Stomach smooth muscle (tissue), 2 donors: ENCODE measurements around the gene TANGO2.
A peak's percentile ranks its signal among the peaks of the same experiment; 100 is the strongest.
"Not testable (repeated sequence)": the region's sequence is repeated elsewhere in the genome, so short reads cannot be mapped to it uniquely, and the experiment has no call there.

Experiments used
- H3K27ac ChIP-seq: one replicate; pipeline ENCODE4 v1.7.0; 2013; ENCODE audit warnings: mild to moderate bottlenecking, low read length, inconsistent platforms
- H3K27me3 ChIP-seq, 2 donors: one replicate each; pipeline ENCODE4 v1.7.0; 2013; ENCODE audit warnings: low read length in 2 of 2; ENCODE audit not compliant: insufficient read depth in 2 of 2, control insufficient read depth in 1 of 2
- H3K36me3 ChIP-seq, 2 donors: one replicate each; pipeline ENCODE4 v1.7.0; 2013; ENCODE audit warnings: low read length in 2 of 2; ENCODE audit not compliant: control insufficient read depth in 2 of 2, insufficient read depth in 2 of 2
- H3K4me1 ChIP-seq: one replicate; pipeline ENCODE4 v1.7.0; 2013; ENCODE audit warnings: low read length; ENCODE audit not compliant: control insufficient read depth, insufficient read depth
- H3K4me3 ChIP-seq, 2 donors: one replicate each; pipeline ENCODE4 v1.7.0; 2013; ENCODE audit warnings: low read length in 2 of 2
- H3K9ac ChIP-seq, 2 donors: one replicate each; pipeline ENCODE4 v1.7.0; 2013; ENCODE audit warnings: low read length in 2 of 2, mild to moderate bottlenecking in 1 of 2
- H3K9me3 ChIP-seq, 2 donors: one replicate each; pipeline ENCODE4 v1.7.0; 2013; ENCODE audit warnings: low read length in 2 of 2; ENCODE audit not compliant: control insufficient read depth in 2 of 2
- donor health status: healthy.
- donor health status: Pancreatic carcinoma.

TANGO2 gene

DNA sequence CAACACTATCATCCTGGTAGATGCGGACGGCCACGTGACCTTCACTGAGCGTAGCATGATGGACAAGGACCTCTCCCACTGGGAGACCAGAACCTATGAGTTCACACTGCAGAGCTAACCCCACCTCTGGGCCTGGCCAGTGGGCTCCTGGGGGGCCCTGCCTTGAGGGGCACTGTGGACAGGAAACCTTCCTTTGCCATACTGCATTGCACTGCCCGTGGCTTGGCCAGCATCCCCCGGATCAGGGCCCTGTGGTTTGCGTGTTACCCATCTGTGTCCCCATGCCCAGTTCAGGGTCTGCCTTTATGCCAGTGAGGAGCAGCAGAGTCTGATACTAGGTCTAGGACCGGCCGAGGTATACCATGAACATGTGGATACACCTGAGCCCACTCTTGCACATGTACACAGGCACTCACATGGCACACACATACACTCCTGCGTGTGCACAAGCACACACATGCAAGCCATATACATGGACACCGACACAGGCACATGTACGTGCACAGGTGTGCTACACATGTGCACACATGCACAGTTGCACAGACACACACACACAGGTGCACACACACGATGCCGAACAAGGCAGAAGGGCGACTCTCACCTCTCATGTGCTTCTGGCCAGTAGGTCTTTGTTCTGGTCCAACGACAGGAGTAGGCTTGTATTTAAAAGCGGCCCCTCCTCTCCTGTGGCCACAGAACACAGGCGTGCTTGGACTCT is 43.8 kb downstream of the TANGO2 start:
- Histone ChIP-seq H3K4me3 (no peak overlapping the region), H3K9me3 (no peaks in the 10 kb centered on the region), H3K4me1 (no peaks in the 10 kb centered on the region), H3K27me3 (no peaks in the 10 kb centered on the region), H3K27ac (no peak overlapping the region), H3K36me3 (peaks cover 4 to 23% of the 10 kb centered on the region in 2 donors), H3K9ac (no peak overlapping the region)

DNA sequence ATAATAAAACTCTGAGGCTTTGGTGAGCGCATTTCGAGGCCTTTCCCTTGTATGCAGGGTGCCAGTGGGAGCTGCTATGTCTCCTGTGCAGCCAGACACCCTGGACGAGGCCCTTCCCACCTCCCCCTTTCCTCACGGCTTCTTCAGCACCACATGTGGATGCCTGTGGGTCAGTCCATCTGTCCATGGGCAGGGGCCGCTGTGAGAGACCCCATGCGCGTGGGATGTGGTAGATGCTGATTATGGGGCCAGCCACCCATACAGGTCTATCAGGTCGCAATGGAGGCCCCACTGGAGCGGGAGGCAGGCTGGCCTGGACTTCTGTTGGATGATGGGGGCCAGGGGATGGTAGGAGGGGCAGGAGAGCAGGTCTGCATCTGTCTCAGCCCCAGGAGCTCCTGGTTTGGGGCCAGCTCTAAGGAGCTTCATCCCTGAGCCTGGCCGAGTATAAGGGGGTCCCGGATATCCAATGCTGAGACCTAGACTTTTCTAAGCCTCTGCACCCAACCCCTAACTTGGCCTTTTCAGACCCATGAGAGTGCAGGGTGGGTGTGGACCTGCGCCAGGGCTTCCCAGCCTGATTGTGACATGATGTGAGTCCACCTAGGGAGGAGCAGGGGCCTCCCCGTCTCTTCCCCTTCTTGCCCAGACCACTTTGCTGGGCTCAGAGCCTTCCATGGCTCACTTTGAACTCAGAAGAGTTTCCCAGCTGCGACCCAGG is 45.1 kb downstream of the TANGO2 start:
- H3K9ac ChIP-seq, result no peak overlapping the region
- no peak overlapping the region for H3K27ac ChIP-seq
- H3K4me1 ChIP-seq, result no peaks in the 10 kb centered on the region
- H3K4me3 ChIP-seq, result no peak overlapping the region
- peaks cover 4 to 21% of the 10 kb centered on the region in 2 donors for H3K36me3 ChIP-seq
- H3K27me3 ChIP-seq, result no peaks in the 10 kb centered on the region
- H3K9me3 ChIP-seq, result no peaks in the 10 kb centered on the region

DNA sequence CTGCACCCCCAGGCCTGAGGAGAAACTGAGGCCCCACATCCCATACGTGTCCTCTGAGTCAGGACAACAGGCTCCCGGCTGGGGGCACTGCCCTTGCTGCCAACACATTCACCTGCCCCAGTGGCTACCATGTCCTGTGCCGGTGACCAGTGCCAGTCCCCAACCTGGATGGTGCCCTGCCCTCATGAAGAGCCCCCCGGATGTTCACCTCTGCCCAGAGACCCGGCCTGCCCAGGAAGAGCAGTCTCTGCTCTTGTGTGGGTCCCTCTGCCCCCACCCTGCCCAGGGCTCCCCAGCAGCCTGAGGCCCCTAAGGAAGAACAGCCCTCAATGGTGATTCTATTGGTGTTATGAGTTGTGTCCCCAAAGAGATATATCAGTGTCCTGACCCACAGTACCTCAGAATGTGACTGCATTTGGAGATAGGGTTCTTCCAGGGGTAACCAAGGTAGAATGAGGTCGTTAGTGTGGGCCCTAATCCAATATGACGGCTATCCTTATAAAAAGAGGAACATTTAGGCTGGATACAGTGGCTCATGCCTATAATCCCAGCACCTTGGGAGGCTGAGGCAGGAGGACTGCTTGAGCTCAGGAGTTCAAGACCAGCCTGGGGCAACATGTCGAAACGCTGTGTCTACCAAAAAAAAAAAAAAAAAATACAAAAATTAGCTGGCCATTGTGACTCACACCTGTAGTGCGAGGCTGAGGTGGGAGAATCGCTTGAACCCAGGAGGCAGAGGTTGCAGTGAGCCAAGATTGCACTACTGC is 45.9 kb downstream of the TANGO2 start:
- H3K36me3 ChIP-seq, result peaks cover 4 to 13% of the 10 kb centered on the region in 2 donors
- H3K4me1 ChIP-seq, result no peaks in the 10 kb centered on the region
- H3K4me3 ChIP-seq, result no peak overlapping the region
- H3K27me3 ChIP-seq, result no peaks in the 10 kb centered on the region
- no peak overlapping the region for H3K9ac ChIP-seq
- H3K9me3 ChIP-seq, result no peaks in the 10 kb centered on the region
- no peak overlapping the region for H3K27ac ChIP-seq

DNA sequence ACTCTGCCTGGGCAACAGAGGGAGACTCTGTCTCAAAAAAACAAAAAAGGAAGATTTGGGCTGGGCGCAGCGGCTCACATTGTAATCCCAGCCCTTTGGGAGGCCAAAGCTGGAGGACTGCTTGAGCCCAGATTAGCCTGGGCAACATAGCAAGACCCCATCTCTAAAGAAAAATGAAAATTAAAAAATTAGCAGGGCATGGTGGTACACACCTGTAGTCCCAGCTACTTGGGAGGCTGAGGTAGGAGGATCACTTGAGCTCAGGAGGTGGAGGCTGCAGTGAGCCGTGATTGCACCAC is 46.4 kb downstream of the TANGO2 start:
- H3K4me1 ChIP-seq, H3K9ac ChIP-seq, H3K27ac ChIP-seq, H3K4me3 ChIP-seq, H3K9me3 ChIP-seq, H3K27me3 ChIP-seq: not testable (repeated sequence)
- H3K36me3 ChIP-seq, result peaks cover 4 to 13% of the 10 kb centered on the region in 2 donors

DNA sequence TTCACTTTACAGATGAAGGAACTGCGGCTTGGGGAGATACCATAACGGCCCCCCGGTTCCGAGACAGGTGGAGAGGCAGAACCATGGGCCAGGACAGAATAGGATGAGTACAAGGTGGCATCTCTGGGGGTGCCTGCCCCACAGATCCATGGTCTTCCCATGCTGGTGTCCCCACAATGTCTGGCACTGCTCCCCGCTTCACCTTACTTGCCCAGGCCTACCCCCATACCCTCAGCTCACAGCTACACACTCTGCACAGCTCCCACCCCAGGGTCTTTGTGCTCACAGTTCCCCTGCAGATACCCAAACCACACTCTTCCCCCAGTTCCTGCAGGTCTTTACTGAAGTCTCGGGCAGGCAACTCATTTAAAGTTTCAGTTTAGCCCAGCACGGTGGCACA is 47.7 kb downstream of the TANGO2 start:
- Histone ChIP-seq H3K9ac (no peak overlapping the region), H3K36me3 (peaks cover 4 to 12% of the 10 kb centered on the region in 2 donors), H3K27ac (no peak overlapping the region), H3K4me1 (no peaks in the 10 kb centered on the region), H3K4me3 (no peak overlapping the region), H3K27me3 (no peaks in the 10 kb centered on the region), H3K9me3 (no peaks in the 10 kb centered on the region)

DNA sequence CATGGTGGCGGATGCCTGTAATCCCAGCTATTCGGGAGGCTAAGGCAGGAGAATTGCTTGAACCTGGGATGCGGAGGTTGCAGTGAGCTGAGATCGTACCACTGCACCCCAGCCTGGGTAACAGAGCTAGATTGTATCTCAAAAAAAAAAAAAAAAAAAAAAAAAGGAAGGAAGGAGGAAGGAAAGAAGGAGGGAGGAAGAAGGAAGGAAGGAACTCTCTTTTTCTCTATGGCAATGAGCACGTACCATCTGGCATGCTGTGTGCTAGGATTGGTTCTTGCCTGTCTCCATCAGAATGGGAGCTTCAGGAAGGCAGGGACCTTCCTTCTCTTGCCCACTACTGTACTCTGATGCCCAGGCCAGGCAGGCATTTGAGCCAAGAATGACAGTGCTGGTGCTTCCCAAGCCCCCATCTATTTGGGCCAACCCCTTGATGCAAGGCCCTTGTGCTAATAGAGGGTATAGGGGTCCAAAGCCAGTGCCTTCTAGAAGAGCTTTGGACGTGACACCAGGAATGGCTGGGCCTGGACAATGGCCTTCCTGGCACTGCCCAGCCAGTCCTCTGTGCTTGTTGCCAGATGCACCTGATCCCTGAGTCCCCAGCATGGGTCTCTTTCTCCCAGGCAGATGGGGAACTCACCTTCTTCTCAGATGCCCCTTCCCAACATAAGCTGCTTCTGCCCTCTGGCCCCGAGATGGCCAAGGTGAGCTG is 48.6 kb downstream of the TANGO2 start:
- Histone ChIP-seq H3K27me3 (no peaks in the 10 kb centered on the region), H3K36me3 (peaks cover 4 to 5% of the 10 kb centered on the region in 2 donors), H3K9ac (no peak overlapping the region), H3K4me3 (no peak overlapping the region), H3K4me1 (no peaks in the 10 kb centered on the region), H3K27ac (no peak overlapping the region), H3K9me3 (no peaks in the 10 kb centered on the region)

DNA sequence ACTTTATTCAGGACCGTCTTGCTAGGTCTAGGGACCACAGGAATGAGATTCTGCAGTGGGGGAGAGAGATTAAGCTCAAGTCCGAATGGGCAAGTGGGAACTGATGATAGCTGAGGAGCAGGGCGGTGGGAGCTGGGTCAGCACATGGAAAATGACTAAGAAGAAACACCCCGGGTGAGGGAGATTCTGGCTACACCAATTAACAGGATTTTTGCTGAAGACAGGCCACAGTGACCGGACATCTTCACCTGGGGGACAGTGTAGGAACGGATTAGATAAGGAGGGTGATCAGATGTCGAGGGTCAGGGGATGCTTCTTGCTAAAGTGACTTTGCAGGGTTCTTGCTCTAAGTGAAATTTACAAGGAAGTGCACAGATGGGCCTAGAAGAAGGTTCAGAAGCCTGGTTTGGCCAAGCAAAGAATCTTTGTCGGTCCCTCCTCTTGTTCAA is 50.6 kb downstream of the TANGO2 start:
- Histone ChIP-seq H3K4me3 (no peak overlapping the region), H3K27me3 (no peaks in the 10 kb centered on the region), H3K36me3 (no peaks in the 10 kb centered on the region), H3K4me1 (no peaks in the 10 kb centered on the region), H3K9me3 (no peaks in the 10 kb centered on the region), H3K9ac (no peak overlapping the region), H3K27ac (no peak overlapping the region)

DNA sequence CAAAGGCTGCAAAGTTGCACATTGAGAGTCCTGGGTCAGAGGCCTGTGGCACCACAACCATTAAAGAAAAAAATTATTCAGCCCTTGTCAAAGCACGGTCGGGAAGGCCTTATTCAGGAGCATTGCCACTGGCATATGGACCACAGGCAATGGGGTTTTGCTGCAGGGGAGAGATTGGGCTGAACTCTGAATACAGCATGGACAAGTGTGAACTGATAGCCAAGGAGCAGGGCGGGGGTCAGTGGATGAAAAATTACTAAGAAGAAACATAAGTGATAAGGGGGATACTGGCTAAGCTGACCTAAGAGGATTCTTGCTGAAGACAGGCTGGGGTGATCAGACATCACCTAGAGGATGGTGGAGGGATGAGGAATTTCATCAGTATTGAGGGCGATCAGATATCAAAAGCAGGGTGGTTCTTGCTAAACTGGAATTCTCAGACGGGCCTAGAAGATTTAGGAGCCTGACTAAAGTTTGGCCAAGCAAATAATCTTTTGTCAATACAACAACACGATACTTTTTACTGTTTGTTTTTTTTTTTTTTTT is 55.8 kb downstream of the TANGO2 start:
- no peaks in the 10 kb centered on the region for H3K36me3 ChIP-seq
- peaks cover 10% of the 10 kb centered on the region for H3K4me1 ChIP-seq
- H3K4me3 ChIP-seq, result no peak overlapping the region
- no peaks in the 10 kb centered on the region for H3K27me3 ChIP-seq
- H3K9me3 ChIP-seq, result no peaks in the 10 kb centered on the region
- H3K27ac ChIP-seq, result no peak overlapping the region
- no peak overlapping the region for H3K9ac ChIP-seq

DNA sequence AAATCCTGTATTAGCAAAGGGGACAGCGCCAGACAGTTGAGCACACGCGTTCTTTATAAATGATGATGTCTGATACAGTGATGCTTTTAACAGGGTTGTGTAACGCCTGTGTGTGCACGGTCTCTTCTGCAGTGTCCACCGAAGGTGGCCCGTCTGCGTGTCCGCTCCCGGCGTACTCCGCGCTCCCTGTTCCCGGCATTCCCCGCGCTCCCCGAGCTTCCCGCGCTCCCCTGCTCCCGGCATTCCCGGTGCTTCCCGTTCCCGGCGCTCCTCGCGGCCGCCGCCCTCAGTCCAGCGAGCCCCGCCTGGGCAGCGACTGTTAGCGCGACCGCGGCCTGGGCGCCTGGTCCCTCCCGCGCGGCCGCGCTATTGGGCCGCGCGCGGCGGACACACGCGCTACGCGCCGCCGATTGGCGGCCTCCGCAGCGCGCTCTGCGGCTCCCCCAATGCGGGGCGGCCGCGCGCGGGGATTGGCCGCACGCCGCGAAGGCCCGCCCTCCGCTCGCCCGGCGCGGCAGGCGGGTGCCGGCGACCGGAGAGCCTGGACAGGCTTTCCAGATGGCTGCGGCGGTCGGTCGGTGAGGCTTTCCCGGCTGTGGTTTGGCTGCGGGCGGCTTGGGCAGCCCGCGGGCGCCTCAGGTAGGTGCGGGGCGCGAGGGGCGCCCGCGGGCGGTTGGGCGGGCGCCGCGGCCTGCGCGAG is 59.0 kb downstream of the TANGO2 start, which contains the start of gene DGCR8:
Gene DGCR8, plus strand, starts transcription at position 497 of the 700 bp plus-strand sequence. CDS start 5,723 bp downstream, outside the sequence.
- Histone ChIP-seq H3K36me3 (peaks cover 0 to 2% of the 10 kb centered on the region in 2 donors), H3K27me3 (no peaks in the 10 kb centered on the region), H3K27ac (peak within 1 kb of the TSS; percentile 73), H3K9me3 (no peaks in the 10 kb centered on the region), H3K4me3 (peak within 1 kb of the TSS; percentile 85 to 96), H3K4me1 (peaks cover 37% of the 10 kb centered on the region), H3K9ac (peak within 1 kb of the TSS; percentile 87 to 89)

DNA sequence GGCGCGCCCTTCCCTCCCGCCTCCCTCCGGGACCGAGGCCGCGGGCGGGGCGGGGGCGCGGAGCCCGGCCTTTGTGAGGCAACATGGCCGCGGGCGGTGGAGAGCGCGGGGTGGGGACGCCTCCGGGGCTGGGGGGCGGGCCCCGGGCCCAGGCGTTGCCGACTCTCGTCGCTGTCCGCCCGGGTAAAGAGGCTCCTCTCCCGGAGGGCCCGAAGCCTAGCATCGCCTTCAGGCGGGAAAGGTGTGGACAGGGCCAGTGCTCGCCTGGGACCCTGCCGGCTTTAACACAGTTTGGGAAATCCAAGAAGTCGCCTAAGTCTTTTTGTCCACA is 59.5 kb downstream of the TANGO2 start:
- Histone ChIP-seq H3K27ac (peak overlapping the region; percentile 69), H3K27me3 (no peaks in the 10 kb centered on the region), H3K36me3 (peaks cover 0 to 2% of the 10 kb centered on the region in 2 donors), H3K9ac (peak overlapping the region; percentile 87 to 89), H3K9me3 (no peaks in the 10 kb centered on the region), H3K4me1 (peaks cover 40% of the 10 kb centered on the region), H3K4me3 (peak overlapping the region; percentile 63 to 85)
